SK-N-SH (cell line): ENCODE measurements around the gene SIGMAR1.

Experiments used
- MXI1 ChIP-seq: IDR thresholded peaks from 2 replicates; pipeline ENCODE4 v1.6.1; 2012; ENCODE audit warnings: mild to moderate bottlenecking, low read depth, low read length, improper control_type of control experiment
- NRF1 ChIP-seq: IDR thresholded peaks from 2 replicates; pipeline ENCODE4 v1.6.1; 2012; ENCODE audit warnings: low read depth, mild to moderate bottlenecking, low read length
- RFX5 ChIP-seq: IDR thresholded peaks from 2 replicates; pipeline ENCODE4 v1.6.1; 2012; ENCODE audit warnings: mild to moderate bottlenecking, improper control_type of control experiment, low read length
- SMC3 ChIP-seq: IDR thresholded peaks from 2 replicates; pipeline ENCODE4 v1.6.1; 2012; ENCODE audit warnings: low read depth, low read length, improper control_type of control experiment
- TF ChIP-seq, protein P1 (sequence below): IDR thresholded peaks from 2 replicates; pipeline ENCODE4 v1.6.1; 2012; ENCODE audit warnings: mild to moderate bottlenecking, low read depth, low read length, moderate library complexity

DNA sequence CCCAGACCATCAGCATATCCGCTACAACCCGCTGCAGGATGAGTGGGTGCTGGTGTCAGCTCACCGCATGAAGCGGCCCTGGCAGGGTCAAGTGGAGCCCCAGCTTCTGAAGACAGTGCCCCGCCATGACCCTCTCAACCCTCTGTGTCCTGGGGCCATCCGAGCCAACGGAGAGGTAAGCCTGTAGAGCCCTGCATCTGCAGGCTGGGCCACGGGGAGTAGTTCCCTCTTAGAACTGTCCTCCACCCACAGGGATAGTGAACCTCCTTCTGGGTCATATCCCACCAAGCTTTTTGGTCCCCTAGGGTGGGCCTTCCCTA, 9.5 kb upstream of the SIGMAR1 start:
- no peak for TF ChIP-seq SMC3
- TF ChIP-seq RFX5 = no peak
- TF ChIP-seq, protein P1, sequence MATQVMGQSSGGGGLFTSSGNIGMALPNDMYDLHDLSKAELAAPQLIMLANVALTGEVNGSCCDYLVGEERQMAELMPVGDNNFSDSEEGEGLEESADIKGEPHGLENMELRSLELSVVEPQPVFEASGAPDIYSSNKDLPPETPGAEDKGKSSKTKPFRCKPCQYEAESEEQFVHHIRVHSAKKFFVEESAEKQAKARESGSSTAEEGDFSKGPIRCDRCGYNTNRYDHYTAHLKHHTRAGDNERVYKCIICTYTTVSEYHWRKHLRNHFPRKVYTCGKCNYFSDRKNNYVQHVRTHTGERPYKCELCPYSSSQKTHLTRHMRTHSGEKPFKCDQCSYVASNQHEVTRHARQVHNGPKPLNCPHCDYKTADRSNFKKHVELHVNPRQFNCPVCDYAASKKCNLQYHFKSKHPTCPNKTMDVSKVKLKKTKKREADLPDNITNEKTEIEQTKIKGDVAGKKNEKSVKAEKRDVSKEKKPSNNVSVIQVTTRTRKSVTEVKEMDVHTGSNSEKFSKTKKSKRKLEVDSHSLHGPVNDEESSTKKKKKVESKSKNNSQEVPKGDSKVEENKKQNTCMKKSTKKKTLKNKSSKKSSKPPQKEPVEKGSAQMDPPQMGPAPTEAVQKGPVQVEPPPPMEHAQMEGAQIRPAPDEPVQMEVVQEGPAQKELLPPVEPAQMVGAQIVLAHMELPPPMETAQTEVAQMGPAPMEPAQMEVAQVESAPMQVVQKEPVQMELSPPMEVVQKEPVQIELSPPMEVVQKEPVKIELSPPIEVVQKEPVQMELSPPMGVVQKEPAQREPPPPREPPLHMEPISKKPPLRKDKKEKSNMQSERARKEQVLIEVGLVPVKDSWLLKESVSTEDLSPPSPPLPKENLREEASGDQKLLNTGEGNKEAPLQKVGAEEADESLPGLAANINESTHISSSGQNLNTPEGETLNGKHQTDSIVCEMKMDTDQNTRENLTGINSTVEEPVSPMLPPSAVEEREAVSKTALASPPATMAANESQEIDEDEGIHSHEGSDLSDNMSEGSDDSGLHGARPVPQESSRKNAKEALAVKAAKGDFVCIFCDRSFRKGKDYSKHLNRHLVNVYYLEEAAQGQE = no peak
- TF ChIP-seq MXI1 = no peak
- TF ChIP-seq NRF1 = no peak
